PC-3 (cell line): ENCODE results near the gene ALCAM.

ENCODE experiments used
- EZH2 ChIP-seq: fragments of 300-600 bp; sonication (generic); IDR thresholded peaks from one replicate; pipeline ENCODE4 v1.6.1; 2017; ENCODE audit warnings: antibody characterized with exemption, mild to moderate bottlenecking, low read length; ENCODE audit not compliant: unreplicated experiment
- TF ChIP-seq, protein P1 (sequence below): fragments of 300-600 bp; sonication (generic); conservative IDR thresholded peaks from 2 replicates; pipeline ENCODE4 v1.5.1; 2017; ENCODE audit warnings: antibody characterized with exemption, low read depth, mild to moderate bottlenecking, low read length

GRCh38 chr3:105324951-105325350 lies 41.8 kb upstream of the ALCAM start:
- TF ChIP-seq, protein P1, sequence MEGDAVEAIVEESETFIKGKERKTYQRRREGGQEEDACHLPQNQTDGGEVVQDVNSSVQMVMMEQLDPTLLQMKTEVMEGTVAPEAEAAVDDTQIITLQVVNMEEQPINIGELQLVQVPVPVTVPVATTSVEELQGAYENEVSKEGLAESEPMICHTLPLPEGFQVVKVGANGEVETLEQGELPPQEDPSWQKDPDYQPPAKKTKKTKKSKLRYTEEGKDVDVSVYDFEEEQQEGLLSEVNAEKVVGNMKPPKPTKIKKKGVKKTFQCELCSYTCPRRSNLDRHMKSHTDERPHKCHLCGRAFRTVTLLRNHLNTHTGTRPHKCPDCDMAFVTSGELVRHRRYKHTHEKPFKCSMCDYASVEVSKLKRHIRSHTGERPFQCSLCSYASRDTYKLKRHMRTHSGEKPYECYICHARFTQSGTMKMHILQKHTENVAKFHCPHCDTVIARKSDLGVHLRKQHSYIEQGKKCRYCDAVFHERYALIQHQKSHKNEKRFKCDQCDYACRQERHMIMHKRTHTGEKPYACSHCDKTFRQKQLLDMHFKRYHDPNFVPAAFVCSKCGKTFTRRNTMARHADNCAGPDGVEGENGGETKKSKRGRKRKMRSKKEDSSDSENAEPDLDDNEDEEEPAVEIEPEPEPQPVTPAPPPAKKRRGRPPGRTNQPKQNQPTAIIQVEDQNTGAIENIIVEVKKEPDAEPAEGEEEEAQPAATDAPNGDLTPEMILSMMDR = no peak
- TF ChIP-seq EZH2 = no peak
